ENCODE data around the gene NRGN. TPM values are rescaled to one million over a fixed set of nuclear protein-coding genes. Genes with fewer than 3 reads are reported as not detected.

The NRGN gene
- total RNA-seq, 1 experiment from 2014 or later = 7.8 TPM

Other genes starting within 250 kb of the NRGN start
- gene OR8B12, start 196.3 kb upstream of the NRGN start, total RNA-seq (2022) = not detected in 2 replicates
- gene OR8A1, start 169.9 kb upstream of the NRGN start, total RNA-seq (2022) = not detected in 2 replicates
- not detected in 2 replicates for gene PANX3, start 128.5 kb upstream of the NRGN start, total RNA-seq (2022)
- gene TBRG1, start 117.1 kb upstream of the NRGN start, total RNA-seq (2022) = 71.5 and 72.0 TPM in 2 replicates
- 33.7 and 34.1 TPM in 2 replicates for gene SIAE, start 66.2 kb upstream of the NRGN start, total RNA-seq (2022)
- gene SPA17, start 66.0 kb upstream of the NRGN start, total RNA-seq (2022) = 3.7 and 4.2 TPM in 2 replicates
- 0.28 TPM in 1 of 2 replicates, not detected in the other for gene VSIG2, start 12.3 kb downstream of the NRGN start, total RNA-seq (2022)
- gene ESAM, start 22.3 kb downstream of the NRGN start, total RNA-seq (2022) = 5.3 and 6.1 TPM in 2 replicates
- gene MSANTD2, start 60.5 kb downstream of the NRGN start, total RNA-seq (2022) = 28.3 and 33.2 TPM in 2 replicates
- gene ROBO3, start 125.5 kb downstream of the NRGN start, total RNA-seq (2022) = 5.7 and 6.2 TPM in 2 replicates
- not detected in 2 replicates for gene ROBO4, start 157.9 kb downstream of the NRGN start, total RNA-seq (2022)
- gene HEPN1, start 179.3 kb downstream of the NRGN start, total RNA-seq (2022) = not detected in 2 replicates
- gene HEPACAM, start 196.1 kb downstream of the NRGN start, total RNA-seq (2022) = 0.11 TPM in 1 of 2 replicates, not detected in the other
- 4.0 TPM in 2 replicates for gene CCDC15, start 214.3 kb downstream of the NRGN start, total RNA-seq (2022)

Data from Caco-2 (cell line).